Neuronal stem cell (in vitro differentiated cells): ENCODE results near the gene BRI3BP.

Experiments
- DNase-seq: peaks from one replicate; pipeline ENCODE4 v3.0.0-alpha.2; 2013; ENCODE audit warnings: low spot score
- H2AFZ ChIP-seq: one replicate; pipeline ENCODE4 v1.6.1; 2013; ENCODE audit warnings: mild to moderate bottlenecking, low read length, inconsistent platforms
- H2AK5ac ChIP-seq: 2 replicates; pipeline ENCODE4 v1.6.1; 2013; ENCODE audit warnings: low read depth, mild to moderate bottlenecking, inconsistent platforms, low read length, moderate library complexity, mixed read lengths
- H2BK120ac ChIP-seq: 2 replicates; pipeline ENCODE4 v1.6.1; 2013; ENCODE audit warnings: low read depth, mild to moderate bottlenecking, inconsistent platforms, low read length, moderate library complexity, mixed read lengths
- H2BK12ac ChIP-seq: one replicate; pipeline ENCODE4 v1.6.1; 2013; ENCODE audit warnings: low read length, inconsistent platforms
- H2BK15ac ChIP-seq: 2 replicates; pipeline ENCODE4 v1.6.1; 2013; ENCODE audit warnings: mild to moderate bottlenecking, low read length, inconsistent platforms, mixed read lengths
- H2BK5ac ChIP-seq: one replicate; pipeline ENCODE4 v1.6.1; 2013; ENCODE audit warnings: inconsistent platforms, mild to moderate bottlenecking, low read length, moderate library complexity
- H3K14ac ChIP-seq: one replicate; pipeline ENCODE4 v1.6.1; 2013; ENCODE audit warnings: low read length, inconsistent platforms
- H3K18ac ChIP-seq: 2 replicates; pipeline ENCODE4 v1.6.1; 2013; ENCODE audit warnings: low read length, inconsistent platforms
- H3K23ac ChIP-seq: 2 replicates; pipeline ENCODE4 v1.6.1; 2013; ENCODE audit warnings: low read depth, mild to moderate bottlenecking, mixed read lengths, low read length, inconsistent platforms; ENCODE audit not compliant: poor library complexity
- H3K27ac ChIP-seq: replicated peaks from 3 replicates; pipeline ENCODE4 v1.5.1; 2013; ENCODE audit warnings: low read length, inconsistent platforms
- H3K27me3 ChIP-seq, 3 experiments: 2 replicates each; pipeline ENCODE4 v1.6.1; 2013; ENCODE audit warnings: low read length in 3 of 3, mild to moderate bottlenecking in 2 of 3, inconsistent platforms in 1 of 3, low read depth in 1 of 3, mixed read lengths in 1 of 3, moderate library complexity in 1 of 3; ENCODE audit not compliant: control insufficient read depth in 3 of 3, insufficient read depth in 3 of 3
- H3K36me3 ChIP-seq, 2 donors: replicated peaks in 1 of 2; 2 replicates each; pipeline ENCODE4 v1.6.1; 2013; ENCODE audit warnings: low read length in 2 of 2; ENCODE audit not compliant: control insufficient read depth in 2 of 2, insufficient read depth in 2 of 2
- H3K4ac ChIP-seq: 2 replicates; pipeline ENCODE4 v1.6.1; 2013; ENCODE audit warnings: inconsistent platforms, mild to moderate bottlenecking, low read length, moderate library complexity
- H3K4me1 ChIP-seq, 2 donors: 1 replicate in 1 of 2; 2 replicates in 1 of 2; pipeline ENCODE4 v1.6.1; 2013; ENCODE audit warnings: low read length in 2 of 2, low read depth in 1 of 2; ENCODE audit not compliant: control insufficient read depth in 2 of 2, insufficient read depth in 1 of 2
- H3K4me2 ChIP-seq: one replicate; pipeline ENCODE4 v1.6.1; 2013; ENCODE audit warnings: mild to moderate bottlenecking, low read length, inconsistent platforms; ENCODE audit not compliant: insufficient read depth, poor library complexity, severe bottlenecking
- H3K4me3 ChIP-seq, 2 donors: 2 replicates each; pipeline ENCODE4 v1.5.1; 2013; ENCODE audit warnings: low read length in 2 of 2, mild to moderate bottlenecking in 2 of 2, inconsistent platforms in 1 of 2, moderate library complexity in 1 of 2
- H3K79me1 ChIP-seq: one replicate; pipeline ENCODE4 v1.6.1; 2013; ENCODE audit warnings: low read depth, mild to moderate bottlenecking, inconsistent platforms, low read length, moderate library complexity
- H3K9ac ChIP-seq: one replicate; pipeline ENCODE4 v1.6.1; 2013; ENCODE audit warnings: mild to moderate bottlenecking, low read depth, low read length, inconsistent platforms; ENCODE audit not compliant: poor library complexity
- H3K9me3 ChIP-seq, 2 donors: replicated peaks in 1 of 2; 2 replicates each; pipeline versions ENCODE3 to v1.6.1; 2013; ENCODE audit warnings: low read length in 2 of 2, mild to moderate bottlenecking in 2 of 2, inconsistent platforms in 1 of 2, low read depth in 1 of 2, mixed read lengths in 1 of 2, moderate library complexity in 1 of 2; ENCODE audit not compliant: control insufficient read depth in 2 of 2, insufficient read depth in 1 of 2
- H4K8ac ChIP-seq: one replicate; pipeline ENCODE4 v1.6.1; 2013; ENCODE audit warnings: low read depth, mild to moderate bottlenecking, inconsistent platforms, low read length, moderate library complexity
- H4K91ac ChIP-seq: one replicate; pipeline ENCODE4 v1.6.1; 2013; ENCODE audit warnings: low read length, low read depth, mild to moderate bottlenecking, inconsistent platforms; ENCODE audit not compliant: poor library complexity
- WGBS, 2 donors: extraction: QIAGEN DNeasy Blood & Tissue Kit; methylation state at CpG; one replicate each; pipeline ENCODE4 v1.1.7; 2013; ENCODE audit warnings: missing lambda C conversion rate in 2 of 2, mixed read lengths in 1 of 2; ENCODE audit not compliant: insufficient read length in 2 of 2, insufficient replicate concordance in 1 of 2; ENCODE audit errors: extremely low coverage in 2 of 2; 5-methylcytosine and 5-hydroxymethylcytosine counted together

Gene BRI3BP

GRCh38 chr12:125033288-125033687 is 39.8 kb downstream of the BRI3BP start:
- no peak overlapping the region for H2AFZ ChIP-seq
- H3K36me3 ChIP-seq: peaks cover 0 to 10% of the 10 kb centered on the region in 2 donors
- H3K14ac ChIP-seq: no peak overlapping the region
- no peak overlapping the region for H2BK5ac ChIP-seq
- no peak overlapping the region for H2BK120ac ChIP-seq
- H3K27ac ChIP-seq: no peak overlapping the region
- H3K4me2 ChIP-seq: no peak overlapping the region
- no peak for DNase-seq
- peaks cover 0 to 7% of the 10 kb centered on the region in 2 donors for H3K9me3 ChIP-seq
- H3K9ac ChIP-seq: no peak overlapping the region
- H3K18ac ChIP-seq: no peak overlapping the region
- H2BK12ac ChIP-seq: no peak overlapping the region
- H3K23ac ChIP-seq: no peak overlapping the region
- no peaks in the 10 kb centered on the region for H3K79me1 ChIP-seq
- H3K4me3 ChIP-seq: no peak overlapping the region
- WGBS, 2 donors: no CpG with 5 or more reads among the region's 9 CpGs
- H2BK15ac ChIP-seq: no peak overlapping the region
- no peak overlapping the region for H3K4ac ChIP-seq
- no peak overlapping the region for H4K91ac ChIP-seq
- no peaks in the 10 kb centered on the region for H3K27me3 ChIP-seq
- no peak overlapping the region for H2AK5ac ChIP-seq
- H4K8ac ChIP-seq: no peak overlapping the region
- H3K4me1 ChIP-seq: no peaks in the 10 kb centered on the region

- H2AK5ac ChIP-seq: no peak overlapping the region
- H3K18ac ChIP-seq: no peak overlapping the region
- H2AFZ ChIP-seq: no peak overlapping the region
- H2BK12ac ChIP-seq: no peak overlapping the region
- no peak overlapping the region for H2BK5ac ChIP-seq
- no peak overlapping the region for H2BK120ac ChIP-seq
- no peak overlapping the region for H3K14ac ChIP-seq
- WGBS, 2 donors: no CpG with 5 or more reads among the region's 6 CpGs
- no peak overlapping the region for H3K4me2 ChIP-seq
- no peak overlapping the region for H3K4me3 ChIP-seq
- no peak overlapping the region for H3K9ac ChIP-seq
- H3K36me3 ChIP-seq: no peaks in the 10 kb centered on the region
- no peaks in the 10 kb centered on the region for H3K79me1 ChIP-seq
- no peak overlapping the region for H4K91ac ChIP-seq
- no peak overlapping the region for H3K4ac ChIP-seq
- no peak for DNase-seq
- H3K9me3 ChIP-seq: peaks cover 0 to 7% of the 10 kb centered on the region in 2 donors
- H3K23ac ChIP-seq: no peak overlapping the region
- no peaks in the 10 kb centered on the region for H3K4me1 ChIP-seq
- no peaks in the 10 kb centered on the region for H3K27me3 ChIP-seq
- no peak overlapping the region for H4K8ac ChIP-seq
- no peak overlapping the region for H3K27ac ChIP-seq
- H2BK15ac ChIP-seq: no peak overlapping the region
These were observed 45.7 kb downstream of the BRI3BP start for GRCh38 chr12:125038976-125039625.

- Histone ChIP-seq H3K4ac (no peak overlapping the region), H3K18ac (peak overlapping the region; percentile 28), H3K27ac (no peak overlapping the region), H2BK15ac (no peak overlapping the region), H3K79me1 (no peaks in the 10 kb centered on the region), H4K91ac (no peak overlapping the region), H2BK12ac (no peak overlapping the region), H3K14ac (peak overlapping the region; percentile 38), H3K36me3 (no peaks in the 10 kb centered on the region), H2AFZ (no peak overlapping the region), H4K8ac (no peak overlapping the region), H3K27me3 (no peaks in the 10 kb centered on the region), H2AK5ac (no peak overlapping the region), H3K23ac (no peak overlapping the region), H3K4me3 (peak overlapping the region in 1 of 2 donors; percentile 77), H3K9ac (no peak overlapping the region), H2BK120ac (no peak overlapping the region), H2BK5ac (no peak overlapping the region), H3K4me1 (peaks cover 0 to 1% of the 10 kb centered on the region in 2 donors), H3K9me3 (peaks cover 0 to 2% of the 10 kb centered on the region in 2 donors), H3K4me2 (peak overlapping the region; percentile 43)
- DNase-seq: no peak
- no CpG with 5 or more reads among the region's 15 CpGs for WGBS, 2 donors
These were observed 55.6 kb downstream of the BRI3BP start for GRCh38 chr12:125049093-125049458.

- no peak for DNase-seq
- no CpG with 5 or more reads among the region's 10 CpGs for WGBS, 2 donors
These were observed 57.0 kb downstream of the BRI3BP start for GRCh38 chr12:125050446-125050845.

More at GRCh38 chr12:125050446-125050845, 57.0 kb downstream of the BRI3BP start:
- H3K79me1 ChIP-seq: no peaks in the 10 kb centered on the region
- no peaks in the 10 kb centered on the region for H3K36me3 ChIP-seq
- no peak overlapping the region for H3K4me2 ChIP-seq
- no peak overlapping the region for H3K23ac ChIP-seq
- no peak overlapping the region for H2BK12ac ChIP-seq
- H2BK5ac ChIP-seq: no peak overlapping the region
- no peak overlapping the region for H3K18ac ChIP-seq
- no peak overlapping the region for H3K14ac ChIP-seq
- H2AK5ac ChIP-seq: no peak overlapping the region
- no peaks in the 10 kb centered on the region for H3K27me3 ChIP-seq
- H2BK15ac ChIP-seq: no peak overlapping the region
- no peak overlapping the region for H2BK120ac ChIP-seq
- H2AFZ ChIP-seq: no peak overlapping the region
- H4K91ac ChIP-seq: no peak overlapping the region
- H4K8ac ChIP-seq: no peak overlapping the region
- peaks cover 0 to 2% of the 10 kb centered on the region in 2 donors for H3K9me3 ChIP-seq
- H3K4me3 ChIP-seq: no peak overlapping the region
- no peak overlapping the region for H3K4ac ChIP-seq
- H3K9ac ChIP-seq: no peak overlapping the region
- H3K4me1 ChIP-seq: peaks cover 0 to 1% of the 10 kb centered on the region in 2 donors
- no peak overlapping the region for H3K27ac ChIP-seq
